ENCODE data around the gene TNRC18. TPM values are rescaled to one million over a fixed set of nuclear protein-coding genes. Genes with fewer than 3 reads are reported as not detected.
A peak's percentile ranks its signal among the peaks of the same experiment; 100 is the strongest.
"Not testable (repeated sequence)": the region's sequence is repeated elsewhere in the genome, so short reads cannot be mapped to it uniquely, and the experiment has no call there.

TNRC18 gene
- polyA plus RNA-seq, 4 donors: 97.6 to 145 (median 131) TPM

DNA sequence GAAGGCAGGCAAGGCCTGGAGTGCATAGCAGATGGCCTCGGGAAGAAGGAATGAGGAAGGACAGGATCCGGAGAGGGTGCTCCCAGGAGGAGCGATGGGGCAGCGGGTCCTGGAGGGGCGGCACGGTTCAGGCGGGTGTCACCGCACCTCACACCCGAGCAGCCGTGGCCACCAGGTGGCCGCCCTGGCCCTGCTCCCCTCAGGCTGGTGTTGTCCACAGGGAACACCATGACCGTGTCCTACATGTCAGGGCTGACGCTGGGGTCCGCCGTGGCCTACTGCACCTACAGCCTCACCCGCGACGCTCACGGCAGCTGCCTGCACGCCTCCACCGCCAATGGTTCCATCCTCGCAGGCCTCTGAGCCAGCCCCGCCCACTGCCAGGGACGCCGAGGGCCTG lies 121.1 kb downstream of the TNRC18 start:
- no peak for DNase-seq (ENCODE audit: low read depth in 4 of 4, low spot score in 2 of 4)

DNA sequence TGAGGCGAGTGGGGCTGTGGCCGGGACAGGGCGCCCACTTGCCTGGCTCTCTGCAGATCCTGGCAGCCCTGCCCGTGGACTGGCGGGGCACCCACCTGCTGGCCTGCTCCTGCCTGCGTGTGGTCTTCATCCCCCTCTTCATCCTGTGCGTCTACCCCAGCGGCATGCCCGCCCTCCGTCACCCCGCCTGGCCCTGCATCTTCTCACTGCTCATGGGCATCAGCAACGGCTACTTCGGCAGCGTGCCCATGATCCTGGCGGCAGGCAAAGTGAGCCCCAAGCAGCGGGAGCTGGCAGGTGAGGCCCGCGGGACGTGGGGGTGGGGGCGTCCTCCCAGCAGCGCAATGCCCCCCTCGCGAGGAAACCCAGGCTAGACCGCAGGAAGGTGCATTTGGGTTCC lies 123.3 kb downstream of the TNRC18 start:
- DNase-seq (ENCODE audit: low read depth in 4 of 4, low spot score in 2 of 4): no peak

DNA sequence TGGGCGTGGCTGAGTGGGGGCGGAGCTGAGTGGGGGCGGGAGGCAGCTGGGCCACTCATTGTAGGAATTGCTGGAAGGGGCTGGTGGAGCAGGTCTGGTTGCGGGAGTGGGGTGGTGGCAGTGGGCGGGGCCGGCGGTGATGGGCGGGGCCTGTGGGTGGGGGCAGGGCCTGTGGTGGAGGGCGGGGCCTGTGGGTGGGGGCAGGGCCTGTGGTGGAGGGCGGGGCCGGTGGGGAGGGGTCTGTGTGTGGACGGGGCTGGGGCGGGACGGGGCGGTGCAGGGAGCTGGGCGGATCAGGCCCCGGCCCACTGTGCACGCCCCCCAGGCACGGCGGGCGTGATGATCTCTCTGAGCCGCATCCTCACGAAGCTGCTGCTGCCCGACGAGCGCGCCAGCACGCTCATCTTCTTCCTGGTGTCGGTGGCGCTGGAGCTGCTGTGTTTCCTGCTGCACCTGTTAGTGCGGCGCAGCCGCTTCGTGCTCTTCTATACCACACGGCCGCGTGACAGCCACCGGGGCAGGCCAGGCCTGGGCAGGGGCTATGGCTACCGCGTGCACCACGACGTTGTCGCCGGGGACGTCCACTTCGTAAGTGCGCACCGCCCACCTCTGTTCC lies 126.9 kb downstream of the TNRC18 start:
- DNase-seq (ENCODE audit: low read depth in 4 of 4, low spot score in 2 of 4): no peak

DNA sequence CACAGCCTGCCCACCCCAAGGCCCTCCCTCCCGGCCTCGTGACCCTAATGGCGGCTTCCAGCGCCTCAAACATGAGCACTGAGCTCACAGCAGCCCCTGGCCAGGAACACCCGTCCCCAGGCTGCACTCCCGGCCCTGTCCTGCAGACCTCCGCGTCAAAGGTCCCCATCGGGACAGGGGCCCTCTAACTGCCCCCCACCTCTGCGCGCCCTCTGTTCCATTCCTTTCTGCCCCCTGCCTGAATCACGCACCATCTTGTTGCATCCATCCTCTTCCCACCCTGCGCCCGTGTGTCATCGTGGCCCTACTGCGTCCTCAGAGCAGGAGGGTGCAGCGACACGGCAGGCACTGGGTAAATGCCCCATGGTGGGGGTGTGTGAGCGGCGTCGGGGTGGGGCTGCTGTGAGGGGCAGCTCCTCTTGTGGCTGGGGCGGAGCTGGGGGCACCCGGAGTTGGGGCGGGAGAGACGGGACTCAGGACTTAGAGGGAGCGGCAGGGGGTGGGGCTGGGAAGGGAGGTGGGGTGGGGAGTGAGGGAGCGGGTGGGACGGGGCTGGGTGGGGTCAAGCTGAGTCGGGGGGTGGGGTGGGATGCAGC lies 127.5 kb downstream of the TNRC18 start:
- no peak for DNase-seq (ENCODE audit: low read depth in 4 of 4, low spot score in 2 of 4)

DNA sequence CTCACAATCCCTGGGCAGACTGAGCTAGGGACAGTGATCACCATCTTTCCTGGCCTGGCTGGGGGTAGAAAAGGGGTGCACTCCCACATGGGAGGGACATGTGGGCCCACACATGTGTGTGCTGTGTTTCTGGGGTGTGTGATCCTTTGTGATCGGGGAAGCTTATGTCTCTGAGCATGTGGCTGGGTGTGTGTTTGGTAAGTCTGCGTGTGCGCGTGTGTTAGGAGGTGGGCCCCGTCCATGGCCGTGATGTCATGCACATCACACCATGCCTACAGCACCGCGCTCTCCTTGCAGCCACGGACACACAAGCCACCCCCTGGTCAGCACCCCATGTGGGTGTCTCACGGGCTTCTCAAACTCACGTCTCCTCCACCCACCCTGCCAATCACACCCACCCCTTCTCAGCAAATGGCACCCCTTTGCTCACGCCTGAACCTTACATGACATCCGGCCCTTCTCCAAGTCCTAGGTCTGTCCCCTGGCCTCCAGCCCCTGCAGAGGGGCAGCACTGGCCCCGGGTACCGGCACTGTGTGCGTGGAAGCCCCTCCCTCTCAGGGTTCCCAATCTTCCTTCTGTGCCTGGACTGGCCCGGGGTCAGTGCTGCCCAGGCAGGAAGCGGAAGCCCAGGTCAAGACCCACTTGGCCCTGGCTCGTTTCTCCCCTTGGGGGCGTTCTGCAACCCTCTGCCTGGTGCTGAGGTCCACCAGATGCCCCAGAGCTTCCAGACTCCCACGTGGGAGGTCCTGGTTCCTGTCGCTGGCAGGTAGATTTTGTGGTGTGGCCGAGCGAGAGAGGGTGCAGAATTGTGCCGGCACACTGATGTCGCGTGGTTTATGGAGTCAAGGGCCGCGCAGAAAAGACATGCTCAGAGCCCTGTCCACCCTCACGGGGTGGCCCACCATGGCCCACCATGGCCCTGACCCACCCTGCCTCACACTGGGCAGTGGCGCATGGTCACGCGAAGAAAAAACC lies 128.3 kb downstream of the TNRC18 start:
- DNase-seq (ENCODE audit: low read depth in 4 of 4, low spot score in 2 of 4): no peak

DNA sequence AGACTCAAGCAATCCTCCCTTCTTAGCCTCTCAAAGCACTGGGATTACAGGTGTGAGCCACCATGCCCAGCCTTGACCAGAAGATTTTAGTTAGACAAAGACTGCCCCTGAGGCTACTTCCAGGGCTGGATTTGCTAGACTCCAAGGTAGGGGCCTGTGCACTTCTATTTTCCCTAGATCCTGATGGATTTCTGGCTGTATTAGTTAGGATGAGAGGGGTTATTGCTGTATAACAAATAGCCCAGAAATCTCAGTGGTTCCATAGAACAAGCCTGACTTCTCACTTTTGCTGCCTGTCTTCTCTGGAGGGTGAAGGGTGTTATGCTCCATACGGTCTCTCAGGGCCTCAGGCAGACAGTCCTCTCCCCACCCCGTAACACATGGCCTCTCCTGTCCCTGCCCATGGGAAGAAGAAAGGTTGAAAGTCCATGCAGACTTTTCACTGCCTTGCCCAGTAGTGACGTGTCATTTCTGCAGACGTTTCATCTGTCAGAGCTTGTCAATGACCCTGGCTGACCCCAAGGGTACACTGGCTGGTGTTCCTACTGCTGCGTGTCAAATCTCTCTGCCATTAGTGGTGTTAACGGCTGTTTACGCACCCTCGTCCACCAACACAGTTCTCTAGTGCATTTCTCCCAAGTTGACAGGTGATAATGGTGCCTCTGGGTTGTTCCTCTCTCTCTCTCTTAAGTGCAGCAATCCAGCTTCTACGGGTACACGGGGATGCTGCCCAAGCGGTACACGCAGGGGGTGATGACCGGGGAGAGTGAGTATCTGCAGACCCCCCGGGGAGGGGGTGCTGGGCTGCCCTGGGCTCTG lies 129.3 kb downstream of the TNRC18 start:
- DNase-seq (ENCODE audit: low read depth in 4 of 4, low spot score in 2 of 4): no peak

DNA sequence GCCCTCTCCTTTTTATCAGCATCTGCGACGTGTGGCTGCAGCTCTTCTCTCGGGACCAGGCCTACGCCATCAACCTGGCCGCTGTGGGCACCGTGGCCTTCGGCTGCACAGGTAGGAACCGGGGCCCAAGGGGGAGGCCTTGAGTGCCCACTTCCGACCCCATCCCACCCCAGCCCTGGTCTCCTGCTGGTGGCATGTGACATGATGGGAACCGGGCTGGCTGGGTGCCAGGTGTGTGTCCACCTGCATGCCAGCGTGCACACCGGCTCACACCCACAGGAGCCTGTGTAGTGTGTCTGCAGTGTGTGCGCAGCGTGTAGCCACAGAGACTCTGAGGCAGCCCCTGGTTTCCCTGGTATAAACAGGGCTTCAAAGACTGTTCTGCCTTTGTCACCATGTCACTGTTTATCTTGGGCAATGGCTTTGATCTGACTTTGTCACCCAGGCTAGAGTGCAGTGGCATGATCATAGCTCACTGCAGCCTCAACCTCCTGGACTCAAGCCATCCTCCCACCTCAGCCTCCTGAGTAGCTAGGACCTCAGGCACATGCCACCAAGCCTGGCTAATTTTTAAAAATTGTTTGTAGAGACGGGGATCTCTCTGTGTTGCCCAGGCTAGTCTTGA lies 131.8 kb downstream of the TNRC18 start:
- not testable (repeated sequence) for DNase-seq (ENCODE audit: low read depth in 4 of 4, low spot score in 2 of 4)

DNA sequence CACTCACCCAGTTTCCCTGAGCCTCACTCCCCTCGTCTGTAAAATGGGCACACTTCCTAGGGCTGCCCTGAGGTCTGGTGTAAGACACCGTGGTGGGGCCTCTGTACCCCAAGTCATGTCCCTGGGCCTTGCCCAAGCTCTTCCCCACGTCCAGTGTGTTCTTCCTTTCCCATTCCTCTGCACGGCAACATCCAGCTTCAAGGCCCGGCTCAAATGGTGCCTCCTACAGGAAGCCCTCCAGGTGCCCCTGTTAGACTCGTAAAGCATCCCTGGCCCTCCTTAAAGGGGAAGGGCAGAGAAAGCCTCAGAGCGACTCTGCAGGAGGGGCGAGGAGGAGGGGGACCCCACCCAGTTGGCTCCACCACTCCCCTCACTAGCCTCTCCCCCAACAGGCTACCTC lies 132.3 kb downstream of the TNRC18 start:
- no peak for DNase-seq (ENCODE audit: low read depth in 4 of 4, low spot score in 2 of 4)

DNA sequence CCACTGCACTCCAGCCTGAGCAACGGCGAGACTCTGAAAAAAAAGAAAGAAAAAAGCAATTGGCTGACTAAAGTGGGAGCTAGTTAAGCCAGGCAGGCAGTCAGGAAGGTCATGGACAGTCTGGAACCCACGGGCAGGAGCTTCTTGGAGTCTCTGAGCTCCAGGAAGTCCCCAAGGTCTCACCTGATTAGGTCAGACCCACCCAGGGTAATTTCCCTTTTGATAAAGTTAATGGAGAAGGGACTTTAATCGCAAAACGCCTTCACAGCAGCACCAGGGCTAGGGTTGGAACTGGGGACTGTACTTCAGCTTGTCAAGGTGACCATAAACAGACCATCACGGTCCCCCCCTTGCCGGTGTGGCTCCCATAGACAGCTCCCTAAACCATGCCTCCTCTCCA lies 134.3 kb downstream of the TNRC18 start:
- DNase-seq (ENCODE audit: low read depth in 4 of 4, low spot score in 2 of 4): no peak

DNA sequence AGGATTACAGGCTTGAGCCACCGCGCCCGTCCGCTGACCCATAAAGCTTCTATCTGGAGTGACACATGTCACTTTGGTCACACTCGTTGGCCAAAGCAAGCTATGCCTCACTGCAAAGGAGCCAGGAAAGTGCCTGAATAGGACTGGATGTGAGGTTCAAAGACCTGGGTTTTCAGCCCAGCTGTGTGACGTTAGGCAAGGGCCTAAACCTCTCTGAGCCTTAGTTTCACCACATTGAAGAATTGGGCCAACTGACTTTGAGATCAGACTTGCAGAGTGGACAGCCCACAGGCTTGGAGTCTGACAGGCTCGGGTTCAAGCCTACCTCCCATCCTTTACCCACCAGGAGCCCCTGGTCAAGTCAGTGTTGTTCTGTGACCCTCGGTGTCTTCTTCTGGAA lies 135.1 kb downstream of the TNRC18 start:
- DNase-seq (ENCODE audit: low read depth in 4 of 4, low spot score in 2 of 4): not testable (repeated sequence)

DNA sequence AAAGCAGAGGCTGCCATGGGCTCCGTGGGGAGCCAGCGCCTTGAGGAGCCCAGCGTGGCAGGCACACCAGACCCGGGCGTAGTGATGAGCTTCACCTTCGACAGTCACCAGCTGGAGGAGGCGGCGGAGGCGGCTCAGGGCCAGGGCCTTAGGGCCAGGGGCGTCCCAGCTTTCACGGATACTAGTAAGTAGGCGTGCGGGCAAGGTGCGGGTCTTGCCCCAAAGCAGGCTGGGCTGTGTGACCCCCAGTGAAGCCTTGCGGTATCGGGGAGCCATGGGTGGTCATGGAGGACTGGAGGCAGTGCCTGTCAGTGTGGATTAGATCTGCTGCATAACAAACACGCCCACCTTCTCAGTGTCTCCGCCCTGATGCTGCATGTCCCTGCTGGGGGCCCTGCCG lies 135.8 kb downstream of the TNRC18 start:
- no peak for DNase-seq (ENCODE audit: low read depth in 4 of 4, low spot score in 2 of 4)

DNA sequence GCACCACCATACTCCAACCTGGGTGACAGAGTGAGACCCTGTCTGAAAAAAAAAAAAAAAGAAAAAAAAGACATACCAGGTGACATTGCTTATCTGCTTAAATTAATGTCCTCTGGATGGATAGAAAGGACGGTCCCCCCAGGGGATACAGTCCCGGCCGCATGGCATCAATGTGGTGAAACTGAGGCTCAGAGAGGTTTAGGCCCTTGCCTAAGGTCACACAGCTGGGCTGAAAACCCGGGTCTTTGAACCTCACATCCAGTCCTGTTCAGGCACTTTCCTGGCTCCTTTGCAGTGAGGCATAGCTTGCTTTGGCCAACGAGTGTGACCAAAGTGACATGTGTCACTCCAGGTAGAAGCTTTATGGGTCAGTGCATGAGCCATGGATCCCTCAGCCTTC lies 136.3 kb downstream of the TNRC18 start:
- DNase-seq (ENCODE audit: low read depth in 4 of 4, low spot score in 2 of 4): not testable (repeated sequence)

DNA sequence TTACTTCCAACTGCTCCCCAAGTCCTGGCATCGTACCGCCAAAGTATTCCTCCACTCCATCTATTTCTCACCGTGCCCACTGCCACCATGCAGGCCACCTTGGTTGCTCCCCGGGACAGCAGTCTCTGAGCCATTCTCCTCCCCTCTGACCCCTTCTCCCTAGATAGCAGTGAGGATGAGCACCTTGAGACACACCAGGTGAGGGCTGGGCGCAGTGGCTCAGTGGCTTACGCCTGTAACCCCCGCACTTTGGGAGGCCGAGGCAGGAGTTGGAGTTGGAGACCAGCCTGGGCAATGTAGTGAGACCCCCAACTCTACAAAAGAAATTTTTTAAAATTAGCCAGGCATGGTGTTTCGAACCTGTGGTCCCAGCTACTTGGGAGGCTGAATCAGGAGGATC lies 136.7 kb downstream of the TNRC18 start:
- no peak for DNase-seq (ENCODE audit: low read depth in 4 of 4, low spot score in 2 of 4)

DNA sequence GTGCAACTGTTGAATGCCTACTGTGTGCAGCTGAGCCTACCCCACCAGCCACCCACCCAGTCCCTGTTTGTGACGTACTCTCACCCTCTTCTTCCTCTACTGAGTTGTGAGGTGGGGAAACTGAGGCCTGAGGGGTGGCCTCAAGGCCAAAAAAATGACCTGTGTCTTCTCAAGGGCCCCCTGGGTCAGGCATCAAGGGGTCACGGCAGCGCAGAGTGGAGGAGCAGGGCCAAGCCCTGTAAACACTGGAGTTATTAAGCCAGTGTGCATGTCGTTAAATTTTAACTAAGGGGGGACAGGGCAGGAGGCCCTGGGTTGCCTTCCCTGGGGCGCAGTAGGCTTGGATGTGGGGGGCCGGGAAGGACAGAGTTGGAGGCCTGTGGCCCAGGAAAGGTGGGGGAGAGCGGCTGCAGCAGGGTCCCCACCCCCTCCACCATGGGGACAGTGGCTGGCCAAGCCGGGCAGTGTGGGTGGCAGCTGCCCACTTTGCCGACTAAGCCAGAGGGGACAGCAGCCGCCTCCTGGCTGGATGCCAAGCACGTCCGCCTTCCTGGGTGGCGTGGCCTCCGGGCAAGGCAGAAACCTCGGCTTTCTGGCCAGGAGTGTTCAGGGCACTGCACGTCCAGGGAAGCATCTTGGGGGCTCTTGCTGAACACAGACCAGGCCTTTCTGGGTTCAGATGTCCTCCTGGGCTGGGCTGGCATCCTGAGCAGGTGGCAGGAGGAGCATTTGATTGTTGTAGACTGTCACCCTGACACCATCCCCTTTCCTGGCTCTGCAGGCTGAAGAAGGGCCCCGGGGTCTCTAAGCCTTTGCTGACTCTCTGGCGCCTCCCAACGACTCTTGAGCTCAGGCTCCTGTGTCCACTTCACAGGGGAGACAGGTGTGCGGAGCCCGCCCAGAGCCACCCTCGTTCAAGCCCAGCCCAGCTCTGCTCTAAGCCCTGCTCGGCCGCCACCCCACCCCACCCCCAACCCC lies 139.0 kb downstream of the TNRC18 start:
- DNase-seq (ENCODE audit: low read depth in 4 of 4, low spot score in 2 of 4): peak in 1 of 4 donors; percentile 54

DNA sequence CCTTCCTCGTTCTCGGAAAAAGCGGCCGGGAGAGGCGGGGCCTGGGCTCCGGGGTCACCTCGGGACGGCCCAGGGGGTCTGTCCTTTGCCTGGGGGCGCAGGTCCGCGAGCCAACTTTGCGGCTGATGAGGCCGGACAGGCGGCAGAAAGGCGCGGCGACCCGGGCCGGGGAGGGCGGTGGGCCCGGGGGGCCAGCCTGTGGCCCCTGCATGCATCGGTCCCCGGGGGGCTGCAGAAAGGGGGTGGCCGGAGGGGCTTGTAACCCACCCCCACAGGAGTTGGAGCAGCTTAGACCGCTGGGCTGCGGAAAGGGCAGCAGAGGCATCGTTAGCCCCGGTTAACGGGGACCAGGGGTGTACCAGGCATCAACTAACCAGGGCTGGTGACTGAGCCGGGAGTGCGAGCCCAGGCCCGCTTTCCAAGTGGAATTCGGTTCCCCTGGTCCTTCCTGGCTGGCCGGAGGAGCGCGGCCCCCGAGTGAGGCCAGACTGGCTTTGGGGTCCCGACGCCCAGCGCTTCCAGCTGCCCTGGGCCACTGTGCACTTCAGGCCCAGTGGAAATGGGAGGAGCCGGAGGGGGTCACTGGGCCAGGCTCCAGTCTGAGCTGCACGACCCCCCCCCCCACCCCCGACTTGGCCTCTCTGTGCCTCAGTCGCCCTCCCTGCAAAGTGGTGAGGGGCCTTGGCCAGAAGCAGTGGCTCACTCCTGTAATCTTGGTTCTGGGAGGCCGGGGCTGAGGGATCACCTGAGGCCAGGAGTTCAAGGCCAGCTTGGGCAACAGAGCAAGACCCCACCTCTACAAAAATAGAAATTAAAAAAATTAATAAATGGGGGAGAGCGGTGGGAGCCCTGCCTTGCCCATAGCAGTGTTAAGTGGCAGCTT lies 140.0 kb downstream of the TNRC18 start:
- no peak for DNase-seq (ENCODE audit: low read depth in 4 of 4, low spot score in 2 of 4)

DNA sequence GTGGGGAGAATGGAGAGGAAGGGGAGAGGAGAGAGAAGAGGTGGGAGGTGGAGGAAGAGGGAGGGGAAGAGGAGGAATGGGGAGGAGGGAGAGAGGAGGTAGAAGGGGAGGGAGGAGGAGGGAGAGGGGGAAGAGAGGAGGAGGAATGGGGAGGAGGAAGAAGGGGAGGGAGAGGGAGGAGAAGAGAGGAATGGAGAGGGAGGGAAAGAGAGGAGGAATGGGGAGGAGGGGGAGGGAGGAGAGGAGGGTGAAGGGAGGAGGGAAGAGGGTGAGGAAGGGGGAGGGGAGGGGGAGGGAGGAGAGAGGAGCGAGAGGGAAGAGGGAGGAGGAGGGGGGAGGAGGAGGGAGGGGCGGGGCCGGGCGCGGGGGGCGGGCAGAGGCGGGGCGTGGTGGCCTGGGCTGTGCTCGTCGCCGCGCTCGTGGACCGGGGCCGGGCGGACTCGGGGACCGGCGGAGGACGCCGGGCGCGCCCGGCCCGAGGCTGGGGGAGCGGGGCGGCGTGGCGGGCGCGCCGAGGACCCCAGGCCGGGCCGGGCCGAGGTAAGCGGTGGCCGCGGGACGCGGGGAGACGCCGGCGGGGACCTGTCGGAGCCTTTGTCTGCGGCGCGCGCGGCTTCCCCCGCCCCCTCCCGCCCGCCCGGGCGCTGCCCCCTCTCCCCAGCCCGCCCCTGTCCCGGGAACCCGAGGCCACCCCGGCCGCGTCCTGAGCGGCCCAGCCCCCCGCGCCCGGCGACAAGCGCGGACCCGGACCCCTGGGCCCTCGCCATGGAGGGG lies 140.9 kb downstream of the TNRC18 start, which contains the start of gene SLC29A4:
SLC29A4 (plus strand) TSS at position 401 of the 774 bp plus-strand sequence. CDS start 4,874 bp downstream, outside the sequence.
- no peak for DNase-seq (ENCODE audit: low read depth in 4 of 4, low spot score in 2 of 4)

Measured in left renal cortex interstitium (tissue), 4 donors.